Heart left ventricle (tissue), 13 donors: ENCODE data around the gene SPAG6.

ENCODE experiments used
- CTCF ChIP-seq, 12 donors: fragments of 200-600 bp; sonication (generic) in 4 of 12; IDR thresholded peaks; one replicate each; pipeline versions ENCODE4 v1.5.0 to v1.8.0; 2018 to 2022; ENCODE audit warnings: antibody characterized with exemption in 12 of 12, mild to moderate bottlenecking in 5 of 12
- POLR2A ChIP-seq, 2 donors: fragments of 450-650 bp; IDR thresholded peaks; one replicate each; pipeline ENCODE4 v1.6.1; 2017; ENCODE audit warnings: antibody characterized with exemption in 2 of 2, mild to moderate bottlenecking in 2 of 2, moderate library complexity in 2 of 2
- donor health status: ischemic (EF 13 %, LVEDD 7.1; RV severe dilation, severe dysfunction).
- donor health status: DM: no; HTN: yes; CAD: no.
- donor health status: DM: no; HTN: no; CAD: no.
- donor health status: ischemic (EF 25% LVEDD 6.9; RV normal size, moderate dysfunction).
- donor health status: ischemic (EF 25% LVEDD 5.7; RV mildly dilated, moderate dysfunction).
- donor health status: ischemic (EF 35%, LVEDD 5.7; RV mildly dilated, moderate dysfunction).
- donor health status: nonischemic (EF 11% LVEDD 7.7; RV severe dilation, severe dysfunction).
- donor health status: DM: yes; HTN: yes; CAD: no.
- donor health status: PGD.
- donor health status: ischemic (EF 29% LVEDD 5.4; RV normal size, mild dysfunction).
- donor health status: nonischemic (EF 23%, LVEDD 6.1; RV moderate dilation, normal function).

- TF ChIP-seq CTCF (IDR thresholded peaks at IDR 0.05) (no peak), POLR2A (IDR thresholded peaks at IDR 0.05) (no peak)
These were observed 81.8 kb downstream of the SPAG6 start for GRCh38 chr10:22427101-22427500.
